GM19452 (cell line): Measurements from ENCODE around the gene LRRC15.

Experiments used
- ATAC-seq: cut with Tn5 transposase; IDR thresholded peaks from one replicate; pipeline ENCODE4 v1.9.1; 2021; ENCODE audit not compliant: unreplicated experiment

The LRRC15 gene

GRCh38 chr3:194369522-194370279, at the start of gene LRRC15:
Gene LRRC15 (minus strand): TSS chr3:194369743. CDS start chr3:194361043, 8,700 bp downstream.
- ATAC-seq: no peak

- no peak for ATAC-seq
Observed at GRCh38 chr3:194418671-194419070, 49.1 kb upstream of the LRRC15 start.

- no peak for ATAC-seq
Observed at GRCh38 chr3:194407423-194407822, 37.9 kb upstream of the LRRC15 start.

GRCh38 chr3:194405766-194406165, 36.2 kb upstream of the LRRC15 start:
- ATAC-seq: no peak

- no peak for ATAC-seq
Observed at GRCh38 chr3:194404365-194405140, 35.0 kb upstream of the LRRC15 start.

- no peak for ATAC-seq
Observed at GRCh38 chr3:194401868-194402329, 32.4 kb upstream of the LRRC15 start.

GRCh38 chr3:194401346-194401745, 31.8 kb upstream of the LRRC15 start:
- ATAC-seq: no peak

- no peak for ATAC-seq
Observed at GRCh38 chr3:194399874-194400411, 30.4 kb upstream of the LRRC15 start.

- ATAC-seq: no peak
Observed at GRCh38 chr3:194399166-194399565, 29.6 kb upstream of the LRRC15 start, which contains the start of gene GP5. Gene GP5 (minus strand): TSS chr3:194399266. CDS start chr3:194398282, 984 bp downstream.

GRCh38 chr3:194397757-194398312, 28.3 kb upstream of the LRRC15 start:
- ATAC-seq: no peak

- ATAC-seq: no peak
Observed at GRCh38 chr3:194396859-194397756, 27.6 kb upstream of the LRRC15 start.

GRCh38 chr3:194396539-194396858, 27.0 kb upstream of the LRRC15 start:
- ATAC-seq: no peak

GRCh38 chr3:194395778-194396538, 26.4 kb upstream of the LRRC15 start:
- ATAC-seq: no peak

- ATAC-seq: no peak
Observed at GRCh38 chr3:194395212-194395611, 25.7 kb upstream of the LRRC15 start.

GRCh38 chr3:194392576-194392975, 23.0 kb upstream of the LRRC15 start:
- ATAC-seq: no peak

- no peak for ATAC-seq
Observed at GRCh38 chr3:194390835-194391234, 21.3 kb upstream of the LRRC15 start.

GRCh38 chr3:194389269-194389668, 19.7 kb upstream of the LRRC15 start:
- ATAC-seq: no peak

GRCh38 chr3:194387926-194388418, 18.4 kb upstream of the LRRC15 start:
- no peak for ATAC-seq

GRCh38 chr3:194387276-194387675, 17.7 kb upstream of the LRRC15 start:
- no peak for ATAC-seq

GRCh38 chr3:194386648-194387047, 17.1 kb upstream of the LRRC15 start:
- ATAC-seq: no peak
